HepG2 (cell line): Measurements from ENCODE around the gene CISTR. TPM values are rescaled to one million over a fixed set of nuclear protein-coding genes. Genes with fewer than 3 reads are reported as not detected.

Experiments used
- ATAC-seq: fragments of 200-7000 bp; cut with Tn5 transposase; 3 replicates; pipeline ENCODE4 v1.9.1; 2020; ENCODE audit warnings: mild to moderate bottlenecking, moderate library complexity
- BruUV-seq: library from RNA; stranded (reverse); fragments of 400-500 nt; replicated peaks from 2 replicates; lab custom pipeline; 2021; lab: Mats Ljungman, UMichigan
- CTCF ChIA-PET: fragments of 300-600 bp; formaldehyde crosslinking; extraction: SDS; loops from one replicate; lab custom pipeline; 2021; ENCODE audit warnings: low total read pairs, inconsistent platforms, low intra/inter-chr PET ratio; lab: Yijun Ruan, JAX
- POLR2A ChIA-PET: fragments of 350-600 bp; sonication (Branson Sonifier 250); formaldehyde crosslinking; loops from one replicate; lab custom pipeline; 2020; ENCODE audit warnings: antibody characterized with exemption, inconsistent platforms; lab: Yijun Ruan, JAX
- DNase-seq: peaks from one replicate; pipeline ENCODE4 v3.0.0-alpha.2; 2015; ENCODE audit warnings: low spot score
- FAIRE-seq: peaks from 3 replicates; lab custom pipeline; 2011; peaks lifted over from hg19 to GRCh38; lab: Jason Lieb, UNC
- H2AFZ ChIP-seq: one replicate; pipeline ENCODE4 v1.6.1; 2011; ENCODE audit warnings: low read length, inconsistent platforms
- H3K27ac ChIP-seq: fragments of 300-600 bp; 3 replicates; pipeline ENCODE4 v1.8.0; 2011; ENCODE audit warnings: mixed run types, mild to moderate bottlenecking, mixed read lengths, low read length, inconsistent platforms; ENCODE audit not compliant: insufficient read depth; ENCODE audit errors: extremely low read length
- H3K27me3 ChIP-seq, 2 experiments: fragments of 200-600 bp in 1 of 2; 2 replicates in 1 of 2; 3 replicates in 1 of 2; pipeline versions ENCODE4 v1.6.0 to v1.8.0; 2011; ENCODE audit warnings: low read length in 2 of 2, mild to moderate bottlenecking in 2 of 2, moderate library complexity in 2 of 2, inconsistent platforms in 1 of 2; ENCODE audit not compliant: insufficient read depth in 2 of 2, control insufficient read depth in 1 of 2
- H3K36me3 ChIP-seq, 2 experiments: fragments of 200-600 bp in 1 of 2; replicated peaks in 1 of 2; 2 replicates in 1 of 2; 3 replicates in 1 of 2; pipeline versions ENCODE4 v1.5.1 to v1.8.0; 2011; ENCODE audit warnings: low read length in 2 of 2, inconsistent platforms in 1 of 2; ENCODE audit not compliant: insufficient read depth in 2 of 2, control insufficient read depth in 1 of 2
- H3K4me1 ChIP-seq: 2 replicates; pipeline ENCODE4 v1.5.1; 2012; ENCODE audit warnings: low read length, inconsistent platforms; ENCODE audit not compliant: insufficient read depth
- H3K4me2 ChIP-seq: 2 replicates; pipeline ENCODE4 v1.6.0; 2011; ENCODE audit warnings: low read depth, low read length, inconsistent platforms
- H3K4me3 ChIP-seq, 3 experiments: fragments of 200-600 bp in 1 of 3; sonication (generic), shearing (Covaris generic) in 1 of 3; replicated peaks in 1 of 3; 2 replicates each; pipeline ENCODE4 v1.5.1; 2011 to 2016; ENCODE audit warnings: low read length in 3 of 3, inconsistent platforms in 2 of 3, low read depth in 2 of 3, mild to moderate bottlenecking in 2 of 3, control low read depth in 1 of 3, mixed read lengths in 1 of 3; ENCODE audit not compliant: insufficient read depth in 1 of 3
- H3K79me2 ChIP-seq: one replicate; pipeline ENCODE4 v1.6.1; 2011; ENCODE audit warnings: low read length, inconsistent platforms; ENCODE audit not compliant: insufficient read depth
- H3K9ac ChIP-seq: 2 replicates; pipeline ENCODE4 v1.6.0; 2011; ENCODE audit warnings: mild to moderate bottlenecking, low read depth, low read length, inconsistent platforms; ENCODE audit not compliant: insufficient read depth
- H3K9me3 ChIP-seq: 2 replicates; pipeline ENCODE4 v1.5.1; 2012; ENCODE audit warnings: mild to moderate bottlenecking, low read length
- H4K20me1 ChIP-seq: 2 replicates; pipeline ENCODE4 v1.6.0; 2011; ENCODE audit warnings: inconsistent platforms, mild to moderate bottlenecking, low read length, moderate library complexity; ENCODE audit not compliant: insufficient read depth
- CHCHD3 ChIP-seq: sonication (generic); formaldehyde crosslinking; IDR thresholded peaks from 2 replicates; pipeline ENCODE4 v1.8.0; 2022; ENCODE audit warnings: mild to moderate bottlenecking, missing genetic modification reagents, moderate library complexity
- KLF15 ChIP-seq: sonication (generic); formaldehyde crosslinking; IDR thresholded peaks from 2 replicates; pipeline ENCODE4 v1.8.1; 2023; ENCODE audit warnings: borderline replicate concordance, mild to moderate bottlenecking, inconsistent platforms, missing genetic modification reagents, mixed read lengths
- MXD1 ChIP-seq: sonication (generic); formaldehyde crosslinking; IDR thresholded peaks from 2 replicates; pipeline ENCODE4 v1.4.0; 2020; ENCODE audit warnings: mild to moderate bottlenecking, missing genetic modification reagents
- NFKB2 ChIP-seq: sonication (generic); formaldehyde crosslinking; IDR thresholded peaks from 2 replicates; pipeline ENCODE4 v1.4.0; 2020; ENCODE audit warnings: missing genetic modification reagents, borderline replicate concordance
- PRDM15 ChIP-seq: sonication (generic); formaldehyde crosslinking; IDR thresholded peaks from 2 replicates; pipeline ENCODE4 v1.4.0; 2020; ENCODE audit warnings: missing genetic modification reagents
- STAT6 ChIP-seq: sonication (generic); formaldehyde crosslinking; IDR thresholded peaks from 2 replicates; pipeline ENCODE4 v1.4.0; 2020; ENCODE audit warnings: missing genetic modification reagents, mild to moderate bottlenecking, borderline replicate concordance
- TBX2 ChIP-seq: sonication (generic); formaldehyde crosslinking; IDR thresholded peaks from 2 replicates; pipeline ENCODE4 v1.5.0; 2020; ENCODE audit warnings: missing genetic modification reagents, mild to moderate bottlenecking, borderline replicate concordance
- TFDP2 ChIP-seq: sonication (generic); formaldehyde crosslinking; IDR thresholded peaks from 2 replicates; pipeline ENCODE4 v1.4.0; 2020; ENCODE audit warnings: missing genetic modification reagents
- ZBTB7B ChIP-seq: sonication (generic); formaldehyde crosslinking; IDR thresholded peaks from 2 replicates; pipeline ENCODE4 v1.4.0; 2020; ENCODE audit warnings: missing genetic modification reagents
- ZEB1 ChIP-seq: IDR thresholded peaks from 2 replicates; pipeline ENCODE4 v1.6.1; 2012; ENCODE audit warnings: mild to moderate bottlenecking, low read depth, inconsistent platforms; ENCODE audit not compliant: insufficient replicate concordance
- ZNF275 ChIP-seq: sonication (generic); formaldehyde crosslinking; IDR thresholded peaks from 2 replicates; pipeline ENCODE4 v1.8.0; 2022; ENCODE audit warnings: missing genetic modification reagents, mild to moderate bottlenecking, inconsistent platforms, borderline replicate concordance
- ZNF451 ChIP-seq: sonication (generic); formaldehyde crosslinking; IDR thresholded peaks from 2 replicates; pipeline ENCODE4 v1.5.0; 2020; ENCODE audit warnings: mild to moderate bottlenecking, missing genetic modification reagents
- ZNF562 ChIP-seq: sonication (generic); formaldehyde crosslinking; IDR thresholded peaks from 2 replicates; pipeline ENCODE4 v1.8.0; 2022; ENCODE audit warnings: missing genetic modification reagents, borderline replicate concordance
- ZNF891 ChIP-seq: sonication (generic); formaldehyde crosslinking; IDR thresholded peaks from 2 replicates; pipeline ENCODE4 v1.5.0; 2020; ENCODE audit warnings: mild to moderate bottlenecking, missing genetic modification reagents
- WGBS: methylation state at CpG from one replicate; pipeline ENCODE4 v1.1.6; 2017; ENCODE audit warnings: low lambda C conversion rate; 5-methylcytosine and 5-hydroxymethylcytosine counted together
- in situ Hi-C: cut with HindIII; loops from 2 replicates; pipeline ENCODE4 v1.10.0; 2017; ENCODE audit warnings: low pct_unique_long_range_greater_than_20kb; ENCODE audit not compliant: extremely low pct_ligation_motif_present
- intact Hi-C: fragments of 100-400 bp; cut with micrococcal nuclease; formaldehyde crosslinking; loops from one replicate; pipeline ENCODE4 v1.10.0; 2022; ENCODE audit not compliant: unreplicated experiment
- polyA plus RNA-seq, 8 experiments: library from polyadenylated mRNA; depleted of rRNA in 3 of 8; stranded (reverse) in 7 of 8; unstranded in 1 of 8; fragments of >200 nt; fragmentation: Illumina TruSeq in 4 of 8; extraction: Trizol in 4 of 8; gene quantifications; 2 replicates each; pipeline versions ENCODE4 v1.2.1 to v1.2.3, GENCODE V29; 2011 to 2016; ENCODE audit warnings: low read depth in 4 of 8, missing spikeins in 1 of 8, mixed read lengths in 1 of 8; ENCODE audit not compliant: insufficient read depth in 1 of 8
- total RNA-seq, 5 experiments: library from RNA; depleted of rRNA; stranded (reverse); fragments of >200 nt; fragmentation: Illumina TruSeq; extraction: Trizol; gene quantifications; 2 replicates each; pipeline ENCODE4 v1.2.3, GENCODE V29; 2016; ENCODE audit warnings: low read depth in 1 of 5

CISTR gene
- total and polyA plus RNA-seq, 2 of the 13 experiments (the other 11 are each of a cell fraction or from before 2014, with no cell fraction given) = not detected

- no peaks in the 10 kb centered on the region for H3K9me3 ChIP-seq
- in situ Hi-C loops (loop anchor here (25.0 kb wide), 1 partner anchor 148 kb away; the partner anchor contains the start of gene HOXC13), intact Hi-C loops (no loop called here)
- no peak for ATAC-seq
- DNase-seq = no peak
- H4K20me1 ChIP-seq = no peaks in the 10 kb centered on the region
- no peaks in the 10 kb centered on the region for H3K79me2 ChIP-seq
- no peaks in the 10 kb centered on the region for H3K36me3 ChIP-seq
- BruUV-seq = no TSS peak
- H2AFZ ChIP-seq = no peak overlapping the region
- POLR2A ChIA-PET = no interaction called here
- FAIRE-seq = no peak
- H3K4me1 ChIP-seq = no peaks in the 10 kb centered on the region
- peaks cover 0 to 11% of the 10 kb centered on the region in 2 experiments; a peak in 3 of 5 replicates for H3K27me3 ChIP-seq
- H3K4me3 ChIP-seq = no peak overlapping the region
- CTCF ChIA-PET = no interaction called here
- 0% methylated on average over 1 of the region's 1 CpG for WGBS
- no peak overlapping the region for H3K4me2 ChIP-seq
- no peak overlapping the region for H3K9ac ChIP-seq
- H3K27ac ChIP-seq = no peak overlapping the region
- TF ChIP-seq ZNF562 (CRISPR knock-in tag) = no peak
- TF ChIP-seq ZNF451 = no peak
- TF ChIP-seq TFDP2 (CRISPR knock-in tag) = no peak
- TF ChIP-seq STAT6 (CRISPR knock-in tag) = no peak
- no peak for TF ChIP-seq ZNF891 (CRISPR knock-in tag)
- TF ChIP-seq ZNF275 (CRISPR knock-in tag) = no peak
- TF ChIP-seq KLF15 (CRISPR knock-in tag) = no peak
- TF ChIP-seq ZEB1 = no peak
- no peak for TF ChIP-seq PRDM15 (CRISPR knock-in tag)
- no peak for TF ChIP-seq CHCHD3 (CRISPR knock-in tag)
- no peak for TF ChIP-seq NFKB2 (CRISPR knock-in tag)
- TF ChIP-seq TBX2 (CRISPR knock-in tag) = no peak
- no peak for TF ChIP-seq MXD1
- TF ChIP-seq ZBTB7B (CRISPR knock-in tag) = no peak
Measured at GRCh38 chr12:53789570-53789969, 37.8 kb upstream of the CISTR start.
